ENCODE results near the gene UBE2N.
A peak's percentile ranks its signal among the peaks of the same experiment; 100 is the strongest.

The UBE2N gene

GRCh38 chr12:93441617-93442410 lies at the start of gene UBE2N:
TSS of gene UBE2N (minus strand) at chr12:93441947. CDS start at chr12:93441884, 63 bp downstream.
- no peaks in the 10 kb centered on the region for H3K36me3 Mint-ChIP-seq
- H3K9me3 Mint-ChIP-seq, result no peaks in the 10 kb centered on the region
- H3K4me3 Mint-ChIP-seq, result peak within 1 kb of the TSS; percentile 96
- peaks cover 38% of the 10 kb centered on the region for H3K4me1 Mint-ChIP-seq
- peak within 1 kb of the TSS; percentile 97 for H3K27ac Mint-ChIP-seq
- H3K27me3 Mint-ChIP-seq, result no peaks in the 10 kb centered on the region
- ATAC-seq (ENCODE audit: low read depth), result peak; percentile 83
- peak; percentile 96 to 97 for DNase-seq (ENCODE audit: low spot score in 2 of 2)

GRCh38 chr12:93484315-93484981 lies 42.7 kb upstream of the UBE2N start:
- no peak for ATAC-seq (ENCODE audit: low read depth)
- Mint-ChIP-seq H3K27me3 (no peaks in the 10 kb centered on the region), H3K9me3 (no peaks in the 10 kb centered on the region), H3K36me3 (peaks cover 20% of the 10 kb centered on the region), H3K27ac (no peak overlapping the region), H3K4me3 (no peak overlapping the region), H3K4me1 (no peaks in the 10 kb centered on the region)
- no peak for DNase-seq (ENCODE audit: low spot score in 2 of 2)

- H3K9me3 Mint-ChIP-seq, result no peaks in the 10 kb centered on the region
- peaks cover 16% of the 10 kb centered on the region for H3K36me3 Mint-ChIP-seq
- H3K4me3 Mint-ChIP-seq, result no peak overlapping the region
- no peak for DNase-seq (ENCODE audit: low spot score in 2 of 2)
- no peak for ATAC-seq (ENCODE audit: low read depth)
- H3K27me3 Mint-ChIP-seq, result no peaks in the 10 kb centered on the region
- no peak overlapping the region for H3K27ac Mint-ChIP-seq
- H3K4me1 Mint-ChIP-seq, result no peaks in the 10 kb centered on the region
Observed at GRCh38 chr12:93483151-93483807, 41.5 kb upstream of the UBE2N start.

- Mint-ChIP-seq H3K4me1 (no peaks in the 10 kb centered on the region), H3K9me3 (no peaks in the 10 kb centered on the region), H3K36me3 (peaks cover 16% of the 10 kb centered on the region), H3K4me3 (no peak overlapping the region), H3K27me3 (no peaks in the 10 kb centered on the region), H3K27ac (no peak overlapping the region)
- DNase-seq (ENCODE audit: low spot score in 2 of 2) (no peak), ATAC-seq (ENCODE audit: low read depth) (no peak)
Observed at GRCh38 chr12:93482721-93483120, 41.0 kb upstream of the UBE2N start.

GRCh38 chr12:93476555-93476954 lies 34.8 kb upstream of the UBE2N start:
- DNase-seq (ENCODE audit: low spot score in 2 of 2), result no peak
- Mint-ChIP-seq H3K27me3 (no peaks in the 10 kb centered on the region), H3K27ac (no peak overlapping the region), H3K9me3 (no peaks in the 10 kb centered on the region), H3K4me1 (peaks cover 3% of the 10 kb centered on the region), H3K36me3 (peaks cover 15% of the 10 kb centered on the region), H3K4me3 (no peak overlapping the region)
- no peak for ATAC-seq (ENCODE audit: low read depth)

GRCh38 chr12:93469386-93469785 lies 27.6 kb upstream of the UBE2N start:
- H3K4me3 Mint-ChIP-seq, result peak overlapping the region; percentile 14
- H3K36me3 Mint-ChIP-seq, result peaks cover 8% of the 10 kb centered on the region
- H3K27me3 Mint-ChIP-seq, result no peaks in the 10 kb centered on the region
- peaks cover 17% of the 10 kb centered on the region for H3K4me1 Mint-ChIP-seq
- no peaks in the 10 kb centered on the region for H3K9me3 Mint-ChIP-seq
- no peak overlapping the region for H3K27ac Mint-ChIP-seq
- ATAC-seq (ENCODE audit: low read depth) (no peak), DNase-seq (ENCODE audit: low spot score in 2 of 2) (no peak)

- DNase-seq (ENCODE audit: low spot score in 2 of 2) (no peak), ATAC-seq (ENCODE audit: low read depth) (no peak)
- peaks cover 17% of the 10 kb centered on the region for H3K4me1 Mint-ChIP-seq
- peak overlapping the region; percentile 93 for H3K4me3 Mint-ChIP-seq
- no peaks in the 10 kb centered on the region for H3K9me3 Mint-ChIP-seq
- H3K27ac Mint-ChIP-seq, result peak overlapping the region; percentile 91
- H3K36me3 Mint-ChIP-seq, result peaks cover 5% of the 10 kb centered on the region
- H3K27me3 Mint-ChIP-seq, result no peaks in the 10 kb centered on the region
Observed at GRCh38 chr12:93468008-93468371, 26.2 kb upstream of the UBE2N start.

GRCh38 chr12:93467351-93468007 lies 25.7 kb upstream of the UBE2N start, which contains the start of gene MRPL42:
TSS of gene MRPL42 (plus strand) at chr12:93467514. CDS start at chr12:93469286, 1,772 bp downstream.
- H3K36me3 Mint-ChIP-seq, result peaks cover 5% of the 10 kb centered on the region
- DNase-seq (ENCODE audit: low spot score in 2 of 2), result peak; percentile 96 to 98
- ATAC-seq (ENCODE audit: low read depth), result peak; percentile 90
- peak within 1 kb of the TSS; percentile 91 for H3K27ac Mint-ChIP-seq
- H3K9me3 Mint-ChIP-seq, result no peaks in the 10 kb centered on the region
- H3K27me3 Mint-ChIP-seq, result no peaks in the 10 kb centered on the region
- H3K4me1 Mint-ChIP-seq, result peaks cover 17% of the 10 kb centered on the region
- peak within 1 kb of the TSS; percentile 93 for H3K4me3 Mint-ChIP-seq

GRCh38 chr12:93466625-93467350 lies 25.0 kb upstream of the UBE2N start:
- no peaks in the 10 kb centered on the region for H3K9me3 Mint-ChIP-seq
- no peaks in the 10 kb centered on the region for H3K27me3 Mint-ChIP-seq
- H3K27ac Mint-ChIP-seq, result peak overlapping the region; percentile 91
- H3K4me3 Mint-ChIP-seq, result peak overlapping the region; percentile 93
- peaks cover 5% of the 10 kb centered on the region for H3K36me3 Mint-ChIP-seq
- DNase-seq (ENCODE audit: low spot score in 2 of 2) (no peak), ATAC-seq (ENCODE audit: low read depth) (no peak)
- peaks cover 17% of the 10 kb centered on the region for H3K4me1 Mint-ChIP-seq

- H3K27ac Mint-ChIP-seq, result peak overlapping the region; percentile 56
- H3K36me3 Mint-ChIP-seq, result peaks cover 4% of the 10 kb centered on the region
- H3K9me3 Mint-ChIP-seq, result no peaks in the 10 kb centered on the region
- H3K27me3 Mint-ChIP-seq, result no peaks in the 10 kb centered on the region
- no peak for ATAC-seq (ENCODE audit: low read depth)
- peaks cover 20% of the 10 kb centered on the region for H3K4me1 Mint-ChIP-seq
- no peak for DNase-seq (ENCODE audit: low spot score in 2 of 2)
- H3K4me3 Mint-ChIP-seq, result no peak overlapping the region
Observed at GRCh38 chr12:93465841-93466240, 24.1 kb upstream of the UBE2N start.

- Mint-ChIP-seq H3K4me3 (no peak overlapping the region), H3K4me1 (peaks cover 3% of the 10 kb centered on the region), H3K9me3 (no peaks in the 10 kb centered on the region), H3K27ac (no peak overlapping the region), H3K27me3 (no peaks in the 10 kb centered on the region), H3K36me3 (no peaks in the 10 kb centered on the region)
- no peak for ATAC-seq (ENCODE audit: low read depth)
- no peak for DNase-seq (ENCODE audit: low spot score in 2 of 2)
Observed at GRCh38 chr12:93461503-93461902, 19.8 kb upstream of the UBE2N start.

GRCh38 chr12:93460902-93461301 lies 19.2 kb upstream of the UBE2N start:
- Mint-ChIP-seq H3K36me3 (no peaks in the 10 kb centered on the region), H3K4me3 (no peak overlapping the region), H3K4me1 (peaks cover 3% of the 10 kb centered on the region), H3K27me3 (no peaks in the 10 kb centered on the region), H3K9me3 (no peaks in the 10 kb centered on the region), H3K27ac (no peak overlapping the region)
- DNase-seq (ENCODE audit: low spot score in 2 of 2), result no peak
- ATAC-seq (ENCODE audit: low read depth), result no peak

- Mint-ChIP-seq H3K27me3 (no peaks in the 10 kb centered on the region), H3K4me3 (no peak overlapping the region), H3K27ac (no peak overlapping the region), H3K4me1 (peaks cover 3% of the 10 kb centered on the region), H3K9me3 (no peaks in the 10 kb centered on the region), H3K36me3 (no peaks in the 10 kb centered on the region)
- no peak for DNase-seq (ENCODE audit: low spot score in 2 of 2)
- no peak for ATAC-seq (ENCODE audit: low read depth)
Observed at GRCh38 chr12:93460003-93460402, 18.3 kb upstream of the UBE2N start.
